ENCODE measurements around the gene PRKAR1B. TPM values are rescaled to one million over a fixed set of nuclear protein-coding genes. Genes with fewer than 3 reads are reported as not detected.
A peak's percentile ranks its signal among the peaks of the same experiment; 100 is the strongest.
"Not testable (repeated sequence)": the region's sequence is repeated elsewhere in the genome, so short reads cannot be mapped to it uniquely, and the experiment has no call there.

Gene PRKAR1B
- polyA plus RNA-seq, 6 donors from 2014 or later: 2.9 to 5.9 (median 4.2) TPM

- no peaks in the 10 kb centered on the region for H3K9me3 Mint-ChIP-seq
- H3K36me3 Mint-ChIP-seq: peaks cover 4 to 22% of the 10 kb centered on the region in 2 donors
These were observed 26.1 kb upstream of the PRKAR1B start for GRCh38 chr7:753190-753589.

GRCh38 chr7:752256-752655 is 25.2 kb upstream of the PRKAR1B start:
- not testable (repeated sequence) for H3K9me3 Mint-ChIP-seq; H3K27ac Mint-ChIP-seq; DNase-seq; H3K4me1 Mint-ChIP-seq; H3K27me3 Mint-ChIP-seq; H3K4me3 Mint-ChIP-seq; ATAC-seq (ENCODE audit: low read depth in 2 of 2)
- H3K36me3 Mint-ChIP-seq: peaks cover 4 to 22% of the 10 kb centered on the region in 2 donors

More at GRCh38 chr7:753190-753589, 26.1 kb upstream of the PRKAR1B start:
- Mint-ChIP-seq H3K4me1 (peaks cover 0 to 3% (median 0%) of the 10 kb centered on the region in 3 donors), H3K4me3 (no peak overlapping the region), H3K27me3 (no peaks in the 10 kb centered on the region), H3K27ac (peak overlapping the region in 1 of 6 donors; percentile 21)
- DNase-seq (no peak), ATAC-seq (ENCODE audit: low read depth in 2 of 2) (no peak)

- Mint-ChIP-seq H3K4me1 (peaks cover 0 to 4% (median 3%) of the 10 kb centered on the region in 3 donors), H3K9me3 (no peaks in the 10 kb centered on the region), H3K36me3 (peaks cover 4 to 22% of the 10 kb centered on the region in 2 donors), H3K4me3 (peak overlapping the region in 1 of 8 donors; percentile 68), H3K27me3 (no peaks in the 10 kb centered on the region), H3K27ac (no peak overlapping the region)
- no peak for DNase-seq
- no peak for ATAC-seq (ENCODE audit: low read depth in 2 of 2)
These were observed 24.7 kb upstream of the PRKAR1B start for GRCh38 chr7:751826-752225.

GRCh38 chr7:750111-750905 is 23.2 kb upstream of the PRKAR1B start:
- Mint-ChIP-seq H3K4me3 (no peak overlapping the region), H3K9me3 (peaks cover 0 to under 1% (median 0%) of the 10 kb centered on the region in 7 donors), H3K27me3 (no peaks in the 10 kb centered on the region), H3K36me3 (peaks cover 6 to 17% of the 10 kb centered on the region in 2 donors), H3K27ac (no peak overlapping the region), H3K4me1 (peaks cover 0 to 4% (median 3%) of the 10 kb centered on the region in 3 donors)
- no peak for DNase-seq
- ATAC-seq (ENCODE audit: low read depth in 2 of 2): no peak

GRCh38 chr7:749140-749551 is 22.1 kb upstream of the PRKAR1B start:
- peaks cover 0 to 4% (median 3%) of the 10 kb centered on the region in 3 donors for H3K4me1 Mint-ChIP-seq
- no peak overlapping the region for H3K4me3 Mint-ChIP-seq
- H3K36me3 Mint-ChIP-seq: peaks cover 8 to 19% of the 10 kb centered on the region in 2 donors
- peak overlapping the region in 2 of 6 donors; percentile 25 to 28 for H3K27ac Mint-ChIP-seq
- no peaks in the 10 kb centered on the region for H3K27me3 Mint-ChIP-seq
- DNase-seq (no peak), ATAC-seq (ENCODE audit: low read depth in 2 of 2) (no peak)
- H3K9me3 Mint-ChIP-seq: peaks cover 0 to 5% (median 0%) of the 10 kb centered on the region in 7 donors

- Mint-ChIP-seq H3K27me3 (no peaks in the 10 kb centered on the region), H3K9me3 (peaks cover 0 to 5% (median 0%) of the 10 kb centered on the region in 7 donors), H3K4me1 (peaks cover 0 to 4% (median 3%) of the 10 kb centered on the region in 3 donors), H3K4me3 (no peak overlapping the region), H3K27ac (no peak overlapping the region), H3K36me3 (peaks cover 8 to 19% of the 10 kb centered on the region in 2 donors)
- DNase-seq: no peak
- no peak for ATAC-seq (ENCODE audit: low read depth in 2 of 2)
These were observed 21.4 kb upstream of the PRKAR1B start for GRCh38 chr7:748446-748845.

- ATAC-seq (ENCODE audit: low read depth in 2 of 2) (no peak), DNase-seq (no peak)
- Mint-ChIP-seq H3K36me3 (peaks cover 4 to 14% of the 10 kb centered on the region in 2 donors), H3K27me3 (no peaks in the 10 kb centered on the region), H3K4me3 (no peak overlapping the region), H3K27ac (peak overlapping the region in 1 of 6 donors; percentile 56), H3K9me3 (peaks cover 0 to 5% (median 0%) of the 10 kb centered on the region in 7 donors), H3K4me1 (peaks cover 0 to 4% (median 3%) of the 10 kb centered on the region in 3 donors)
These were observed 20.1 kb upstream of the PRKAR1B start for GRCh38 chr7:747186-747585.

- Mint-ChIP-seq H3K27ac (no peak overlapping the region), H3K4me1 (peaks cover 0 to 4% (median 3%) of the 10 kb centered on the region in 3 donors), H3K9me3 (peaks cover 0 to 5% (median 0%) of the 10 kb centered on the region in 7 donors), H3K4me3 (no peak overlapping the region), H3K36me3 (peaks cover 4 to 14% of the 10 kb centered on the region in 2 donors), H3K27me3 (no peaks in the 10 kb centered on the region)
- DNase-seq (no peak), ATAC-seq (ENCODE audit: low read depth in 2 of 2) (no peak)
These were observed 19.3 kb upstream of the PRKAR1B start for GRCh38 chr7:746155-747061.

- Mint-ChIP-seq H3K9me3 (peaks cover 0 to 5% (median 0%) of the 10 kb centered on the region in 7 donors), H3K27me3 (no peaks in the 10 kb centered on the region), H3K4me3 (no peak overlapping the region), H3K27ac (no peak overlapping the region), H3K4me1 (peaks cover 0 to 6% (median 3%) of the 10 kb centered on the region in 3 donors), H3K36me3 (peaks cover 4 to 18% of the 10 kb centered on the region in 2 donors)
- no peak for ATAC-seq (ENCODE audit: low read depth in 2 of 2)
- DNase-seq: no peak
These were observed 18.5 kb upstream of the PRKAR1B start for GRCh38 chr7:745431-746154.

GRCh38 chr7:744854-745430 is 17.9 kb upstream of the PRKAR1B start:
- Mint-ChIP-seq H3K4me3 (no peak overlapping the region), H3K4me1 (peaks cover 0 to 6% (median 3%) of the 10 kb centered on the region in 3 donors), H3K36me3 (peaks cover 4 to 21% of the 10 kb centered on the region in 2 donors), H3K27ac (no peak overlapping the region), H3K9me3 (peaks cover 0 to 5% (median 0%) of the 10 kb centered on the region in 7 donors), H3K27me3 (no peaks in the 10 kb centered on the region)
- no peak for DNase-seq
- ATAC-seq (ENCODE audit: low read depth in 2 of 2): no peak

- ATAC-seq (ENCODE audit: low read depth in 2 of 2); H3K9me3 Mint-ChIP-seq; H3K27me3 Mint-ChIP-seq; DNase-seq; H3K4me3 Mint-ChIP-seq; H3K27ac Mint-ChIP-seq; H3K4me1 Mint-ChIP-seq: not testable (repeated sequence)
- H3K36me3 Mint-ChIP-seq: peaks cover 4 to 21% of the 10 kb centered on the region in 2 donors
These were observed 17.0 kb upstream of the PRKAR1B start for GRCh38 chr7:744128-744520.

- DNase-seq; H3K27ac Mint-ChIP-seq; H3K4me1 Mint-ChIP-seq; ATAC-seq (ENCODE audit: low read depth in 2 of 2); H3K27me3 Mint-ChIP-seq; H3K9me3 Mint-ChIP-seq; H3K4me3 Mint-ChIP-seq: not testable (repeated sequence)
- H3K36me3 Mint-ChIP-seq: peaks cover 4 to 21% of the 10 kb centered on the region in 2 donors
These were observed 16.5 kb upstream of the PRKAR1B start for GRCh38 chr7:743341-744127.

Data from naive B cell (primary cell).